Lower leg skin (tissue), 3 donors: Measurements from ENCODE around the gene TTYH3.

Experiments used
- CTCF ChIP-seq, 3 donors: fragments of 450-650 bp; IDR thresholded peaks; one replicate each; pipeline ENCODE4 v1.5.1; 2016; ENCODE audit warnings: antibody characterized with exemption in 3 of 3, mild to moderate bottlenecking in 3 of 3, moderate library complexity in 2 of 3
- POLR2A ChIP-seq, 2 donors: fragments of 450-650 bp; IDR thresholded peaks; one replicate each; pipeline ENCODE4 v1.6.1; 2016 to 2017; ENCODE audit warnings: antibody characterized with exemption in 2 of 2, mild to moderate bottlenecking in 1 of 2, moderate library complexity in 1 of 2

- no peak for TF ChIP-seq CTCF (IDR thresholded peaks at IDR 0.05)
- no peak for TF ChIP-seq POLR2A (IDR thresholded peaks at IDR 0.05)
Measured at GRCh38 chr7:2637066-2637471, 5.3 kb downstream of the TTYH3 start.
